A549 (cell line): Measurements from ENCODE around the gene PUS1. TPM values are rescaled to one million over a fixed set of nuclear protein-coding genes. Genes with fewer than 3 reads are reported as not detected.

Source experiments
- ATAC-seq, 2 experiments: fragments of 200-7000 bp in 1 of 2; fragments of >200 bp in 1 of 2; cut with Nextera tagmentation in 1 of 2; cut with Tn5 transposase in 1 of 2; 3 replicates each; pipeline versions ENCODE4 v1.8.0 to v1.9.1; 2018 to 2020; ENCODE audit warnings: mild to moderate bottlenecking in 1 of 2, moderate library complexity in 1 of 2
- CTCF ChIA-PET: fragments of 300-600 bp; sonication (Branson Sonifier 250); formaldehyde crosslinking; extraction: SDS; loops from one replicate; lab custom pipeline; 2021; ENCODE audit warnings: antibody characterized with exemption, inconsistent platforms; lab: Yijun Ruan, JAX
- POLR2A ChIA-PET: fragments of 350-600 bp; formaldehyde crosslinking; extraction: SDS; loops from one replicate; lab custom pipeline; 2021; ENCODE audit warnings: antibody characterized with exemption, inconsistent platforms; lab: Yijun Ruan, JAX
- DNase-seq, 2 experiments: peaks; one replicate each; pipeline versions ENCODE4 v3.0.0 to v3.0.0-alpha.2; 2011 to 2016; ENCODE audit warnings: low read depth in 1 of 2, low spot score in 1 of 2
- FAIRE-seq: peaks from 2 replicates; lab custom pipeline; 2011; peaks lifted over from hg19 to GRCh38; lab: Jason Lieb, UNC
- H3K27ac ChIP-seq, 2 experiments: fragments of >200 bp; sonication (Bioruptor Twin); formaldehyde crosslinking; 3 replicates each; pipeline ENCODE4 v1.5.1; 2016 to 2017
- H3K4me1 ChIP-seq: fragments of >200 bp; sonication (Bioruptor Twin); formaldehyde crosslinking; 3 replicates; pipeline ENCODE4 v1.6.1; 2016
- H3K4me2 ChIP-seq: fragments of >200 bp; sonication (Bioruptor Twin); formaldehyde crosslinking; 3 replicates; pipeline ENCODE4 v1.6.1; 2016
- H3K4me3 ChIP-seq: fragments of >200 bp; sonication (Bioruptor Twin); formaldehyde crosslinking; 3 replicates; pipeline ENCODE4 v1.5.1; 2016
- H3K9me3 ChIP-seq: fragments of >200 bp; sonication (Bioruptor Twin); formaldehyde crosslinking; 3 replicates; pipeline ENCODE4 v1.6.1; 2016
- BHLHE40 ChIP-seq: IDR thresholded peaks from 2 replicates; pipeline ENCODE4 v1.6.1; 2012; ENCODE audit warnings: low read depth, low read length, inconsistent platforms
- CBX2 ChIP-seq: fragments of 200-600 bp; sonication (generic); IDR thresholded peaks from 2 replicates; pipeline ENCODE4 v1.6.1; 2016; ENCODE audit warnings: low read depth, mild to moderate bottlenecking, borderline replicate concordance
- CHD4 ChIP-seq: fragments of 200-600 bp; sonication (generic); IDR thresholded peaks from 2 replicates; pipeline ENCODE4 v1.6.1; 2016; ENCODE audit warnings: antibody characterized with exemption, mild to moderate bottlenecking, borderline replicate concordance
- EHF ChIP-seq: fragments of 250-450 bp; sonication (Bioruptor Pico); IDR thresholded peaks from 2 replicates; pipeline ENCODE4 v1.5.0; 2020; ENCODE audit warnings: mild to moderate bottlenecking
- EHMT2 ChIP-seq: fragments of 200-600 bp; sonication (generic); IDR thresholded peaks from 2 replicates; pipeline ENCODE4 v1.6.1; 2016; ENCODE audit warnings: antibody characterized with exemption, low read depth, mild to moderate bottlenecking, moderate library complexity
- EP300 ChIP-seq, 2 experiments: fragments of >200 bp; sonication (Bioruptor Twin); formaldehyde crosslinking; IDR thresholded peaks; 2 replicates in 1 of 2; 3 replicates in 1 of 2; pipeline ENCODE4 v1.6.1; 2016 to 2017
- FOSB ChIP-seq: fragments of 250-450 bp; sonication (Bioruptor Pico); IDR thresholded peaks from 2 replicates; pipeline ENCODE4 v1.5.0; 2020; ENCODE audit warnings: mild to moderate bottlenecking, moderate library complexity
- FOSL2 ChIP-seq, 2 experiments: fragments of 450-650 bp in 1 of 2; fragments of >200 bp in 1 of 2; sonication (Bioruptor Twin) in 1 of 2; formaldehyde crosslinking; IDR thresholded peaks; 2 replicates each; pipeline versions ENCODE4 v1.5.0 to v1.6.1; 2016 to 2020; ENCODE audit warnings: mild to moderate bottlenecking in 1 of 2, moderate library complexity in 1 of 2
- HDAC2 ChIP-seq: fragments of 200-600 bp; sonication (generic); IDR thresholded peaks from 2 replicates; pipeline ENCODE4 v1.6.1; 2016
- HEYL ChIP-seq: fragments of 250-450 bp; sonication (Bioruptor Pico); IDR thresholded peaks from 2 replicates; pipeline ENCODE4 v1.8.0; 2021; ENCODE audit warnings: mild to moderate bottlenecking, moderate library complexity
- HOXA7 ChIP-seq: fragments of 250-450 bp; sonication (Bioruptor Pico); IDR thresholded peaks from 2 replicates; pipeline ENCODE4 v1.5.0; 2020; ENCODE audit warnings: mild to moderate bottlenecking, moderate library complexity
- HOXB13 ChIP-seq: fragments of 250-450 bp; sonication (Bioruptor Pico); IDR thresholded peaks from 2 replicates; pipeline ENCODE4 v1.5.0; 2020; ENCODE audit warnings: low read depth, mild to moderate bottlenecking, moderate library complexity
- MAFK ChIP-seq: fragments of 450-650 bp; IDR thresholded peaks from 2 replicates; pipeline ENCODE4 v1.6.1; 2014; ENCODE audit not compliant: partially characterized antibody
- MYC ChIP-seq: IDR thresholded peaks from 2 replicates; pipeline ENCODE4 v1.6.1; 2012; ENCODE audit warnings: mild to moderate bottlenecking, inconsistent platforms, low read length, improper control_type of control experiment, borderline replicate concordance
- NFE2L2 ChIP-seq: fragments of 150-350 bp; conservative IDR thresholded peaks from 2 replicates; pipeline ENCODE4 v1.6.1; 2014; ENCODE audit warnings: low read length
- NR3C1 ChIP-seq: fragments of >200 bp; sonication (Bioruptor Twin); formaldehyde crosslinking; IDR thresholded peaks from 3 replicates; pipeline ENCODE4 v1.6.1; 2017
- RCOR1 ChIP-seq: fragments of 150-350 bp; IDR thresholded peaks from 2 replicates; pipeline ENCODE4 v1.6.1; 2014; ENCODE audit warnings: antibody characterized with exemption, low read length, low read depth
- RFX5 ChIP-seq: fragments of 450-650 bp; IDR thresholded peaks from 2 replicates; pipeline ENCODE4 v1.7.1; 2014; ENCODE audit warnings: antibody characterized with exemption, mild to moderate bottlenecking, moderate library complexity
- RNF2 ChIP-seq: fragments of 200-600 bp; sonication (generic); IDR thresholded peaks from 2 replicates; pipeline ENCODE4 v1.6.1; 2016; ENCODE audit warnings: low read depth, mild to moderate bottlenecking, antibody characterized with exemption, moderate library complexity, borderline replicate concordance
- SREBF2 ChIP-seq: fragments of 450-650 bp; IDR thresholded peaks from 2 replicates; pipeline ENCODE4 v1.6.1; 2014; ENCODE audit warnings: mild to moderate bottlenecking, moderate library complexity
- TFCP2L1 ChIP-seq: fragments of 250-450 bp; sonication (Bioruptor Pico); IDR thresholded peaks from 2 replicates; pipeline ENCODE4 v1.5.0; 2021; ENCODE audit warnings: mild to moderate bottlenecking
- ZC3H11A ChIP-seq: fragments of 450-650 bp; IDR thresholded peaks from 2 replicates; pipeline ENCODE4 v1.6.1; 2014; ENCODE audit warnings: antibody characterized with exemption, mild to moderate bottlenecking
- ZFP36 ChIP-seq: fragments of 450-650 bp; IDR thresholded peaks from 2 replicates; pipeline ENCODE4 v1.6.1; 2014; ENCODE audit warnings: borderline replicate concordance; ENCODE audit not compliant: partially characterized antibody
- ZSCAN20 ChIP-seq: fragments of 250-450 bp; sonication (Bioruptor Pico); IDR thresholded peaks from 2 replicates; pipeline ENCODE4 v1.8.0; 2022; ENCODE audit warnings: mild to moderate bottlenecking, moderate library complexity
- WGBS: methylation state at CpG from one replicate; pipeline ENCODE4 v1.1.6; 2017; ENCODE audit errors: missing lambda C conversion rate; 5-methylcytosine and 5-hydroxymethylcytosine counted together
- polyA plus RNA-seq, 4 experiments: library from polyadenylated mRNA; depleted of rRNA in 3 of 4; stranded (reverse); fragments of >200 nt; fragmentation: RNase III in 1 of 4; extraction: RNeasy Plus Mini Kit Qiagen cat#74134 plus additional on column Dnase treatment in 1 of 4; gene quantifications; 2 replicates in 3 of 4; 3 replicates in 1 of 4; pipeline ENCODE4 v1.2.3, GENCODE V29; 2011 to 2017
- TF ChIP-seq, protein P1 (sequence below): IDR thresholded peaks from 2 replicates; pipeline ENCODE4 v1.6.1; 2012

The PUS1 gene
- polyA plus RNA-seq, 2 of the 4 experiments (the other 2 are of a cell fraction): 51.1 to 62.8 TPM

DNA sequence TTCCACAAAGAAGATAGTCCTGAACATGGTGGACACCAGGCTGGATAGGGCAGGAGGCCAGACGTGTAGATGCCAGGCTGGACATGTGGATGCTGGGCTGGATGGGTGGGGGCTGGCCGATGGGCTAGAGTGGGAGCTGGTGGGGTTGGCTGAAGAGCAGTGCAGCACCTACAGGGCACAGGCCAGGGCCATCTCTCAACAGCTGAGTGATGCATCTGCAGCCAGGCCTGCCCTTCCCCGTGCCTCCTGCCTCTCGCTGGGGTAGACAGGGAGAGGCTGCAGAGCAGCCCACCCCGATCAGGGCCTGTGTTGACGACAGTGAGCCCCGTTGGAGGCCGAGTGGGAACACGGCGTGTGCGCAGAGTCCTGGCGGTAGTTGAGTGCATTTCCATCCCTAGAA lies 59.9 kb downstream of the PUS1 start (continued):
- TF ChIP-seq EP300 (IDR thresholded peaks at IDR 0.05) (no peak), CBX2 (no peak)

DNA sequence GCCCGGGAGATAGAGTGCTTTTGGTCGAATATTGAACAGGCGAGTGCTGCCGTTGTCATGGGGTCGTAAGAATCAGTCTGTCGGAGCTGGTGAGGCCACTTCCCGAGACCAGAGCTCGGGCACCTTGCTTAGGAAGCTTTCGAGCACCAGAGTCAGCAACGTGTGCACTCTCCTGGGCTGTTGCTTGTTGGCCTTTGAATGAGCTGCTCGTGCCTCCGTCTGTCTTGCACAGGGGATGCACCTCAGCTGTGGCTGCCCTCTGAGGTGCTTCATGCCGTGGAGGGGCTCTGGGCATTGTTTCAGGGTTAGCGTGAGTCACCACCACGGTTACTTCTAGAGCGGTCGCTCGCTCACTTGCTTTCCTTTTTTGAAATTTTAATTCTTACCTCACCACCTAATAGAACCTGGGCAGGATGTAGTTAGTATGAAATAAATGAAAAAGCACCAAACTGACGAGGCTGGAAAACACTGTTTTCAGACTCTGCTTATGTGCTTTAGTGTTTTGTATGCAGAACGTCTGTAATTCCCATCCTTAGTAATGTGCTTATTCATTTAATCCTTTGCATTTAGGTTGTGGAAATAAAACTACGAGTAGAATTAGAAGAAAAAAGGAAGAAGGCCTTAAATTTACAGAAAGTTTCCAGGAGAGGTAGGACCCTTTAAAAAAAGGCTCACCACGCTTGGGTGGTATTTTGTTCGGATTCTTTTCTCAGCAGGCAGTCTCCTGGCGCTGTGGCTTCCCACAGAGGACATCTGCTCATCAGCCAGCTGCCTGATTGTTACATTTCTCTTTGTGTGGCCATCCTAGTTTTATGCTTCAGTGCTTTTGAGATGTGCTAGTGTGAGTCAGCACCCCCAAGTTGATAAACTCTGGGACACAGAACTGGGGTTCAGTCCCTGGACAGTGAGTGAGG lies 61.2 kb downstream of the PUS1 start:
- FAIRE-seq (no peak), DNase-seq (no peak), ATAC-seq (no peak)
- ChIA-PET POLR2A (no interaction called here), CTCF (interaction anchor here (0.5 to 3.2 kb wide), 5 partner anchors 9 to 1082 kb away, joined by 3 to 13 read pairs (median 3); no protein-coding TSS in a partner anchor)
- no peak overlapping the region for H3K27ac ChIP-seq
- H3K4me3 ChIP-seq: no peak overlapping the region
- peaks cover 11% of the 10 kb centered on the region for H3K4me1 ChIP-seq
- 92% methylated on average over 24 of the region's 24 CpGs for WGBS
- H3K9me3 ChIP-seq: no peaks in the 10 kb centered on the region
- TF ChIP-seq EHMT2 (no peak), ZFP36 (no peak), ZSCAN20 (CRISPR knock-in tag) (no peak), HOXB13 (CRISPR knock-in tag) (no peak), CBX2 (no peak)
- no peak overlapping the region for H3K4me2 ChIP-seq

DNA sequence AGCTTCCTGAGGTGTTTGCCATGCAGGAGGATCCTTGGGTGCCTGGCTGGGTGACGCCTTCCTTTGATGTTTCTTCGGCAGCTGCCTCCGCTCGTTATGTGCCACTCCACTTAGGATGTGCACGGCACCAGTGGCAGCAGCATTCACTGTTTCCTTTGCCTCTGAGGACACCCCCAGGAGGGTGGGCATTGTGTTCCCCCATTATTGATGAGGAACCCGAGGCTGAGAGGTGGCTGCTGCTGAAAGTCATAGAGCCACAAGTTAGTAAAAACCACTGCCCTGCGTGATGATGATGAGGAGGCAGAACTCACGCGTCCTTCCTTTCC lies 61.9 kb downstream of the PUS1 start:
- ChIA-PET POLR2A (no interaction called here), CTCF (interaction anchor here (0.5 to 0.8 kb wide), 2 partner anchors 11 to 1083 kb away, joined by 3 read pairs; no protein-coding TSS in a partner anchor)
- H3K27ac ChIP-seq: no peak overlapping the region
- ATAC-seq: no peak
- no peak overlapping the region for H3K4me3 ChIP-seq
- no peak for DNase-seq
- H3K4me2 ChIP-seq: no peak overlapping the region
- peaks cover 11% of the 10 kb centered on the region for H3K4me1 ChIP-seq
- H3K9me3 ChIP-seq: no peaks in the 10 kb centered on the region
- TF ChIP-seq, protein P1, sequence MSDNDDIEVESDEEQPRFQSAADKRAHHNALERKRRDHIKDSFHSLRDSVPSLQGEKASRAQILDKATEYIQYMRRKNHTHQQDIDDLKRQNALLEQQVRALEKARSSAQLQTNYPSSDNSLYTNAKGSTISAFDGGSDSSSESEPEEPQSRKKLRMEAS: no peak
- TF ChIP-seq HOXA7 (no peak), HDAC2 (no peak), RNF2 (no peak), CBX2 (no peak), RFX5 (no peak)
- TF ChIP-seq, all 56 proteins: peak for 0
- no peak for FAIRE-seq
- 94% methylated on average over 9 of the region's 9 CpGs for WGBS

DNA sequence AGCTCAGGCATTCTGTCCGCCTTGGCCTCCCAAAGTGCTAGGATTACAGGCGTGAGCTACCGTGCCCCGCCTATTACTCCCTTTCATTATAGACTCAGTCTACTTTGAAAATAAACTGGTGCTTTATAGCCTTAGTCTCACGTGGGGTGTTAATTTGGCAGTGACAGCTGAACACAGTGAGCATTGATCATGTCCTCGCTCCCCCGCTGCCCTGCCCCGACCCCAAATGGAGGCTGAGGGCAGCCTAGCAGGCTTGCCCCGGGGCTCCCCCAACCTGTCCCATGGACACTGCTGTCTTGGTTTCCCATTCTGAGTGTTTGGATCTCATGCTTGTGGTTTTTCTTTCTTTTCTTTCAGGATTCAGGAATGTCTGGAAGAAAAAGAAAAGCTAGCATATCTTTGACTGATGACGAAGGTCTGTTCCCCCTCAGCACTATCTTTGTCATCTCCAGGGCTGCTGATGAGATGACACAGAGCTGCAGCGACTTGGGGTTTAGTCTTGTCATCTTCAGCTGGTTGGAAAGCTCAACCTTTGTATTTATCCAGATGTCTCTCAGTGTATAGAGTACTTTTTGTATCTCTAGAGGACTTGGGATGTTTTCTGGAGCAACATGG lies 62.8 kb downstream of the PUS1 start:
- ChIA-PET CTCF (interaction anchor here (0.8 to 1.0 kb wide), 3 partner anchors 9 to 43 kb away, joined by 3 read pairs; no protein-coding TSS in a partner anchor), POLR2A (no interaction called here)
- H3K4me2 ChIP-seq: no peak overlapping the region
- no peak for FAIRE-seq
- no peaks in the 10 kb centered on the region for H3K9me3 ChIP-seq
- no peak for ATAC-seq
- no peak overlapping the region for H3K27ac ChIP-seq
- 93% methylated on average over 11 of the region's 11 CpGs for WGBS
- DNase-seq: no peak
- H3K4me1 ChIP-seq: peaks cover 4% of the 10 kb centered on the region
- TF ChIP-seq HOXB13 (CRISPR knock-in tag) (no peak), EHF (CRISPR knock-in tag) (no peak), CBX2 (no peak), HEYL (CRISPR knock-in tag) (no peak), BHLHE40 (no peak), RCOR1 (no peak), HDAC2 (no peak), ZC3H11A (no peak), TFCP2L1 (no peak), CHD4 (no peak), FOSB (no peak), MYC (no peak), NR3C1 (no peak), SREBF2 (no peak), MAFK (no peak), NFE2L2 (no peak), FOSL2 (IDR thresholded peaks at IDR 0.05) (no peak), FOSL2 (CRISPR knock-in tag; IDR thresholded peaks at IDR 0.05) (no peak)
- TF ChIP-seq, all 56 proteins: peak for 0
- no peak overlapping the region for H3K4me3 ChIP-seq
